H1 (cell line): ENCODE results near the gene MAP6D1.

Source experiments
- CTCF ChIP-seq, 3 experiments: IDR thresholded peaks; 1 replicate in 2 of 3; 2 replicates in 1 of 3; pipeline versions ENCODE4 v1.5.1 to v1.6.1; 2011; ENCODE audit warnings: low read length in 3 of 3, mild to moderate bottlenecking in 3 of 3, inconsistent platforms in 2 of 3, low read depth in 1 of 3, moderate library complexity in 1 of 3; ENCODE audit not compliant: insufficient read depth in 1 of 3; ENCODE audit errors: control extremely low read depth in 1 of 3
- SP1 ChIP-seq: IDR thresholded peaks from 2 replicates; pipeline ENCODE4 v1.6.1; 2011; ENCODE audit warnings: low read depth, low read length

- TF ChIP-seq CTCF (IDR thresholded peaks at IDR 0.05; ENCODE audit: control extremely low read depth in 1 of 3, insufficient read depth in 1 of 3, low read depth in 1 of 3, low read length in 3 of 3) (no peak), SP1 (no peak)
These were observed 35.6 kb downstream of the MAP6D1 start for GRCh38 chr3:183789826-183790225.
